ENCODE data around the gene PODXL2. TPM values are rescaled to one million over a fixed set of nuclear protein-coding genes. Genes with fewer than 3 reads are reported as not detected.

PODXL2 gene
- total and polyA plus RNA-seq, 8 donors = 2.9 to 18.0 (median 14.5) TPM

- H3K4me3 ChIP-seq = no peak overlapping the region
- no peaks in the 10 kb centered on the region for H3K9me3 ChIP-seq
- H3K27me3 ChIP-seq = no peaks in the 10 kb centered on the region
- DNase-seq (peak in 2 of 4 donors; percentile 24 to 61), ATAC-seq (no peak)
- TF ChIP-seq CTCF (IDR thresholded peaks at IDR 0.05) = no peak
- H3K36me3 ChIP-seq = peaks cover 0 to 43% of the 10 kb centered on the region in 2 donors
- intact Hi-C loops (cut with DNase I) = no loop called here
- H3K27ac ChIP-seq = peak overlapping the region in 1 of 2 donors; percentile 82
- peaks cover 0 to 61% of the 10 kb centered on the region in 2 donors for H3K4me1 ChIP-seq
Measured at GRCh38 chr3:127677541-127678314, 48.7 kb downstream of the PODXL2 start.

DNA sequence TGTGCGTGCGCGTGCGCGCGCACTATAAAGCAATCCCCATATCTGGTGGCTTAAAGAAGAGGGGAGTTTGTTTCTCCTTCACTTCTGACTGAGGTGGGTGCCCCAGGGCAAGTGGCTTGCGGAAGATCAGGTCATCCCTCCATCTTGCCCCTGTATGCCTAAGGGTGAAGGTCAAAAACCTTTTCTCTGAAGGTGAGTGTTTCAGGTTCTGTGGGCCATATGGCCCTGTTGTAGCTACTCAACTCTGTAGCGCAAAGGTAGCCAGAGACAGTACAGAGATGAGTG is 49.3 kb downstream of the PODXL2 start:
- peak overlapping the region in 1 of 2 donors; percentile 82 for H3K27ac ChIP-seq
- peaks cover 0 to 66% of the 10 kb centered on the region in 2 donors for H3K4me1 ChIP-seq

GRCh38 chr3:127678611-127679533 is 49.9 kb downstream of the PODXL2 start:
- no peak for TF ChIP-seq CTCF (IDR thresholded peaks at IDR 0.05)
- H3K4me1 ChIP-seq = peaks cover 0 to 66% of the 10 kb centered on the region in 2 donors
- H3K4me3 ChIP-seq = no peak overlapping the region
- ATAC-seq = no peak
- H3K36me3 ChIP-seq = peaks cover 0 to 43% of the 10 kb centered on the region in 2 donors
- DNase-seq = peak in 2 of 4 donors; percentile 57 to 85
- intact Hi-C loops (cut with DNase I) = no loop called here
- peak overlapping the region in 1 of 2 donors; percentile 82 for H3K27ac ChIP-seq
- H3K9me3 ChIP-seq = no peaks in the 10 kb centered on the region
- H3K27me3 ChIP-seq = no peaks in the 10 kb centered on the region

More for the DNA sequence above, 49.3 kb downstream of the PODXL2 start:
- DNase-seq (no peak), ATAC-seq (no peak)
- Histone ChIP-seq H3K27me3 (no peaks in the 10 kb centered on the region), H3K9me3 (no peaks in the 10 kb centered on the region), H3K36me3 (peaks cover 0 to 43% of the 10 kb centered on the region in 2 donors), H3K4me3 (no peak overlapping the region)
- no peak for TF ChIP-seq CTCF (IDR thresholded peaks at IDR 0.05)
- intact Hi-C loops (cut with DNase I) = no loop called here

- no peak for TF ChIP-seq CTCF (IDR thresholded peaks at IDR 0.05)
- ATAC-seq (no peak), DNase-seq (peak in 2 of 4 donors; percentile 24 to 75)
- Histone ChIP-seq H3K9me3 (no peaks in the 10 kb centered on the region), H3K27me3 (no peaks in the 10 kb centered on the region), H3K36me3 (peaks cover 0 to 43% of the 10 kb centered on the region in 2 donors), H3K27ac (peak overlapping the region in 1 of 2 donors; percentile 82), H3K4me3 (no peak overlapping the region), H3K4me1 (peaks cover 0 to 61% of the 10 kb centered on the region in 2 donors)
- intact Hi-C loops (cut with DNase I) = no loop called here
Measured at GRCh38 chr3:127679534-127680145, 50.7 kb downstream of the PODXL2 start.

Measured in left lung (tissue), 10 donors.